ENCODE measurements around the gene DDR1. TPM values are rescaled to one million over a fixed set of nuclear protein-coding genes. Genes with fewer than 3 reads are reported as not detected.
"Not testable (repeated sequence)": the region's sequence is repeated elsewhere in the genome, so short reads cannot be mapped to it uniquely, and the experiment has no call there.

Gene DDR1
- total RNA-seq, 1 donor from 2014 or later = 154 TPM

GRCh38 chr6:30917487-30917886 is 33.2 kb downstream of the DDR1 start:
- no peak for TF ChIP-seq CTCF (IDR thresholded peaks at IDR 0.05; ENCODE audit: unreplicated experiment)
- DNase-seq (ENCODE audit: low spot score, unreplicated experiment) = no peak
- H3K36me3 Mint-ChIP-seq (ENCODE audit: insufficient read depth) = peaks cover 16% of the 10 kb centered on the region
- H3K4me1 Mint-ChIP-seq (ENCODE audit: low read depth) = peaks cover 12% of the 10 kb centered on the region
- H3K27me3 Mint-ChIP-seq = no peaks in the 10 kb centered on the region
- H3K27ac Mint-ChIP-seq = no peak overlapping the region
- H3K9me3 Mint-ChIP-seq (ENCODE audit: low read depth) = no peaks in the 10 kb centered on the region
- H3K4me3 Mint-ChIP-seq (ENCODE audit: low read depth) = no peak overlapping the region

DNA sequence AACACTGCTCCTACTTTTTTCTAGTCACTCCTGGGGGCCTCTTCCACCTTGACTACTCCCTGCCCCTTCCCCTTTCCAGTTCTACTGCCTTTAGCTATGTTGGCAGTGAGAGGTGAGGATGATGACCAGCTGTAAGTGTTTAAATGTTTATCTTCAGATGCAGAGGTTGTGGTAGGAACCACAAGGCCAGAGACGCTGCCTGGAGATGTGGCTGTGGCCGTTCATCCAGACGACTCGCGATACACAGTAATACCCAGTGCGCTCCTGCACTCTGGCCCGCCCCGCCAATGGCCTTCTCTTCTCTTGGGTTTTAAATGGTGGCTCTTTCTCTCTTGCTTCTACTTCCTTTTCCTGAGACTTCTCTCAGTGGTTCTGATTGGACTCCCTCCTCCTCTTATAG is 34.4 kb downstream of the DDR1 start:
- Mint-ChIP-seq H3K4me3 (ENCODE audit: low read depth) (no peak overlapping the region), H3K36me3 (ENCODE audit: insufficient read depth) (peaks cover 16% of the 10 kb centered on the region), H3K27me3 (no peaks in the 10 kb centered on the region), H3K9me3 (ENCODE audit: low read depth) (no peaks in the 10 kb centered on the region), H3K27ac (no peak overlapping the region), H3K4me1 (ENCODE audit: low read depth) (peaks cover 10% of the 10 kb centered on the region)
- DNase-seq (ENCODE audit: low spot score, unreplicated experiment) = no peak
- TF ChIP-seq CTCF (IDR thresholded peaks at IDR 0.05; ENCODE audit: unreplicated experiment) = no peak

DNA sequence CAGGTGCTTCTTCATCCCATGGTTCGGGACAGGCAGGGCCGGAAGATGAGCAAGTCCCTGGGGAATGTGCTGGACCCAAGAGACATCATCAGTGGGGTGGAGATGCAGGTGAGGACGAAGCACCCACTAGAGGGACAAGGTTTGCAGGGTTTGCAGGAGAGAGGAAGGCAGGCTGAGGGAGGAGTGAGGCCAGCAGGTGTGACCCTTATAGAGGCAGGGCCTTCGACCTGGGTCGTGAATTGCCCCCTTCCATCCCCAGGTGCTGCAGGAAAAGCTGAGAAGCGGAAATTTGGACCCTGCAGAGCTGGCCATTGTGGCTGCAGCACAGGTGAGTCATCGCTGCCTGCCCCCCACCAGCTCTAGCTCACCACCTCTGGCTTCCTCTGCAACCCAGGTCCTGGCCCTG is 38.1 kb downstream of the DDR1 start:
- Mint-ChIP-seq H3K27ac (no peak overlapping the region), H3K4me1 (ENCODE audit: low read depth) (no peaks in the 10 kb centered on the region), H3K27me3 (no peaks in the 10 kb centered on the region), H3K9me3 (ENCODE audit: low read depth) (no peaks in the 10 kb centered on the region), H3K4me3 (ENCODE audit: low read depth) (no peak overlapping the region), H3K36me3 (ENCODE audit: insufficient read depth) (peaks cover 11% of the 10 kb centered on the region)
- TF ChIP-seq CTCF (IDR thresholded peaks at IDR 0.05; ENCODE audit: unreplicated experiment) = no peak
- DNase-seq (ENCODE audit: low spot score, unreplicated experiment) = no peak

DNA sequence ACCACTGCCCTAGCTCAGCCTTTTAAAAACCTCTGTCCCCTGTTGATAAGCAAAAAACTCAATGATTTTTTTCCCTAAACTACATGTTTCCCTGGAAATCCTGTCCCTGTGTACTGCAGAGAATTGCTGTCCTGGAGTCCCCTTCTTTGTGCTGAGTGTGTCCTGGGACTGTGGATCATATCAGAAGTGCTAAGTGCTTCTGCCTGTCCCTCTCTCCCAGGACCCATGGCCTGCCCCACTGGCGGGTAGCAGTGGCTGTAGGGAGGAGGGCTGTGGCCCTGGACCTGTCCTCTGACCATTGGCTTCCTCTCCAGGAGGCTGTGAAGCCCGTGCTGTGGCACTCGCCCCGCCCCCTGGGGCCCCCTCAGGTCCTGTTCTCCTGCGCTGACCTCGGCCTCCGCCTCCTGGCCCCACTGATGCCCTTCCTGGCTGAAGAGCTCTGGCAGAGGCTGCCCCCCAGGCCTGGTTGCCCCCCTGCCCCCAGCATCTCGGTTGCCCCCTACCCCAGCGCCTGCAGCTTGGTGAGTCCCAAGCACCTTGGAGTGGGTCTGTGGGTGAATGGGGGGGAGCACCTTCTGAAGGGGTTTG is 39.8 kb downstream of the DDR1 start:
- not testable (repeated sequence) for H3K4me1 Mint-ChIP-seq (ENCODE audit: low read depth)
- H3K36me3 Mint-ChIP-seq (ENCODE audit: insufficient read depth) = peaks cover 21% of the 10 kb centered on the region

GRCh38 chr6:30926644-30927043 is 42.3 kb downstream of the DDR1 start:
- no peak for TF ChIP-seq CTCF (IDR thresholded peaks at IDR 0.05; ENCODE audit: unreplicated experiment)
- peaks cover 8% of the 10 kb centered on the region for H3K9me3 Mint-ChIP-seq (ENCODE audit: low read depth)
- H3K27me3 Mint-ChIP-seq = no peaks in the 10 kb centered on the region
- no peak overlapping the region for H3K27ac Mint-ChIP-seq
- DNase-seq (ENCODE audit: low spot score, unreplicated experiment) = no peak
- peaks cover 20% of the 10 kb centered on the region for H3K36me3 Mint-ChIP-seq (ENCODE audit: insufficient read depth)
- H3K4me3 Mint-ChIP-seq (ENCODE audit: low read depth) = no peak overlapping the region
- H3K4me1 Mint-ChIP-seq (ENCODE audit: low read depth) = peaks cover 3% of the 10 kb centered on the region

More for the DNA sequence above, 39.8 kb downstream of the DDR1 start:
- not testable (repeated sequence) for DNase-seq (ENCODE audit: low spot score, unreplicated experiment); H3K4me3 Mint-ChIP-seq (ENCODE audit: low read depth); H3K27ac Mint-ChIP-seq; H3K27me3 Mint-ChIP-seq; H3K9me3 Mint-ChIP-seq (ENCODE audit: low read depth)

- H3K4me3 Mint-ChIP-seq (ENCODE audit: low read depth); H3K4me1 Mint-ChIP-seq (ENCODE audit: low read depth); DNase-seq (ENCODE audit: low spot score, unreplicated experiment); H3K27ac Mint-ChIP-seq; H3K27me3 Mint-ChIP-seq; H3K9me3 Mint-ChIP-seq (ENCODE audit: low read depth): not testable (repeated sequence)
- H3K36me3 Mint-ChIP-seq (ENCODE audit: insufficient read depth) = peaks cover 20% of the 10 kb centered on the region
Measured at GRCh38 chr6:30927080-30927479, 42.8 kb downstream of the DDR1 start.
